ENCODE results near the gene ARHGEF16. TPM values are rescaled to one million over a fixed set of nuclear protein-coding genes. Genes with fewer than 3 reads are reported as not detected.

The ARHGEF16 gene
- total RNA-seq, 1 experiment from 2014 or later: 11.2 TPM

- TF ChIP-seq CTCF (conservative IDR thresholded peaks at IDR 0.05; ENCODE audit: low read depth, low read length) (no peak), EZH2 (IDR thresholded peaks at IDR 0.05; ENCODE audit: borderline replicate concordance, low read depth, low read length, poor library complexity, severe bottlenecking) (no peak)
- intact Hi-C loops (cut with micrococcal nuclease; ENCODE audit: unreplicated experiment): loop anchor here (10.0 kb wide), 2 partner anchors 604 to 874 kb away; partner anchors contain the start of gene TNFRSF14
- ChIA-PET POLR2A (ENCODE audit: low non-redundant PET) (no interaction called here), CTCF (no interaction called here)
- no peak overlapping the region for H3K27ac ChIP-seq (ENCODE audit: low read depth, low read length, poor library complexity, severe bottlenecking)
- H3K4me3 ChIP-seq (ENCODE audit: low read depth, low read length, poor library complexity, severe bottlenecking): no peak overlapping the region
- H3K36me3 ChIP-seq (ENCODE audit: insufficient read depth, low read length, poor library complexity, severe bottlenecking): no peaks in the 10 kb centered on the region
- no TSS peak for BruUV-seq (replicated peaks)
- no peak for DNase-seq (ENCODE audit: low spot score)
- no peaks in the 10 kb centered on the region for H3K27me3 ChIP-seq (replicated peaks; ENCODE audit: insufficient read depth, low read depth, low read length, poor library complexity)
- H3K9me3 ChIP-seq (ENCODE audit: low read depth, low read length, poor library complexity, severe bottlenecking): no peaks in the 10 kb centered on the region
- no peaks in the 10 kb centered on the region for H3K4me1 ChIP-seq (ENCODE audit: insufficient read depth, low read length, poor library complexity, severe bottlenecking)
Observed at GRCh38 chr1:3428899-3429298, 25.6 kb upstream of the ARHGEF16 start.

- no peak for DNase-seq (ENCODE audit: low spot score)
- H3K36me3 ChIP-seq (ENCODE audit: insufficient read depth, low read length, poor library complexity, severe bottlenecking): no peaks in the 10 kb centered on the region
- intact Hi-C loops (cut with micrococcal nuclease; ENCODE audit: unreplicated experiment): loop anchor here (10.0 kb wide), 2 partner anchors 605 to 875 kb away; partner anchors contain the start of gene TNFRSF14
- H3K9me3 ChIP-seq (ENCODE audit: low read depth, low read length, poor library complexity, severe bottlenecking): no peaks in the 10 kb centered on the region
- H3K27ac ChIP-seq (ENCODE audit: low read depth, low read length, poor library complexity, severe bottlenecking): no peak overlapping the region
- H3K27me3 ChIP-seq (replicated peaks; ENCODE audit: insufficient read depth, low read depth, low read length, poor library complexity): peaks cover 1% of the 10 kb centered on the region
- POLR2A ChIA-PET (ENCODE audit: low non-redundant PET): no interaction called here
- H3K4me3 ChIP-seq (ENCODE audit: low read depth, low read length, poor library complexity, severe bottlenecking): no peak overlapping the region
- H3K4me1 ChIP-seq (ENCODE audit: insufficient read depth, low read length, poor library complexity, severe bottlenecking): no peaks in the 10 kb centered on the region
- no peak for TF ChIP-seq CTCF (conservative IDR thresholded peaks at IDR 0.05; ENCODE audit: low read depth, low read length)
- TF ChIP-seq EZH2 (IDR thresholded peaks at IDR 0.05; ENCODE audit: borderline replicate concordance, low read depth, low read length, poor library complexity, severe bottlenecking): no peak
- no TSS peak for BruUV-seq (replicated peaks)
- CTCF ChIA-PET: no interaction called here
Observed at GRCh38 chr1:3429320-3429719, 25.1 kb upstream of the ARHGEF16 start.

GRCh38 chr1:3429766-3430165 lies 24.7 kb upstream of the ARHGEF16 start:
- no peaks in the 10 kb centered on the region for H3K4me1 ChIP-seq (ENCODE audit: insufficient read depth, low read length, poor library complexity, severe bottlenecking)
- TF ChIP-seq EZH2 (IDR thresholded peaks at IDR 0.05; ENCODE audit: borderline replicate concordance, low read depth, low read length, poor library complexity, severe bottlenecking): no peak
- TF ChIP-seq CTCF (conservative IDR thresholded peaks at IDR 0.05; ENCODE audit: low read depth, low read length): no peak
- no TSS peak for BruUV-seq (replicated peaks)
- ChIA-PET CTCF (no interaction called here), POLR2A (ENCODE audit: low non-redundant PET) (no interaction called here)
- H3K4me3 ChIP-seq (ENCODE audit: low read depth, low read length, poor library complexity, severe bottlenecking): no peak overlapping the region
- H3K9me3 ChIP-seq (ENCODE audit: low read depth, low read length, poor library complexity, severe bottlenecking): no peaks in the 10 kb centered on the region
- DNase-seq (ENCODE audit: low spot score): no peak
- H3K36me3 ChIP-seq (ENCODE audit: insufficient read depth, low read length, poor library complexity, severe bottlenecking): no peaks in the 10 kb centered on the region
- intact Hi-C loops (cut with micrococcal nuclease; ENCODE audit: unreplicated experiment): loop anchor here (10.0 kb wide), 2 partner anchors 605 to 875 kb away; partner anchors contain the start of gene TNFRSF14
- peaks cover 6% of the 10 kb centered on the region for H3K27me3 ChIP-seq (replicated peaks; ENCODE audit: insufficient read depth, low read depth, low read length, poor library complexity)
- H3K27ac ChIP-seq (ENCODE audit: low read depth, low read length, poor library complexity, severe bottlenecking): no peak overlapping the region
